Keratinocyte (primary cell): ENCODE results near the gene SLC16A4. TPM values are rescaled to one million over a fixed set of nuclear protein-coding genes. Genes with fewer than 3 reads are reported as not detected.

Experiments used
- DNase-seq: peaks from one replicate; pipeline ENCODE4 v3.0.0-alpha.2; 2011; ENCODE audit warnings: low read depth, missing footprints, low spot score
- FAIRE-seq: peaks from 2 replicates; lab custom pipeline; 2011; peaks lifted over from hg19 to GRCh38; lab: Jason Lieb, UNC
- H2AFZ ChIP-seq: 2 replicates; pipeline ENCODE4 v1.6.0; 2012; ENCODE audit warnings: low read length, control low read depth, inconsistent platforms; ENCODE audit not compliant: control insufficient read depth
- H3K27ac ChIP-seq: 2 replicates; pipeline ENCODE4 v1.5.1; 2011; ENCODE audit warnings: low read length; ENCODE audit not compliant: control insufficient read depth, insufficient read depth
- H3K27me3 ChIP-seq: 3 replicates; pipeline ENCODE4 v1.6.0; 2011; ENCODE audit warnings: low read length; ENCODE audit not compliant: control insufficient read depth, insufficient read depth; ENCODE audit errors: extremely low read depth
- H3K36me3 ChIP-seq, 2 experiments: 2 replicates in 1 of 2; 3 replicates in 1 of 2; pipeline ENCODE4 v1.5.1; 2011; ENCODE audit warnings: low read length in 2 of 2, mild to moderate bottlenecking in 1 of 2; ENCODE audit not compliant: control insufficient read depth in 2 of 2, insufficient read depth in 2 of 2; ENCODE audit errors: extremely low read depth in 1 of 2
- H3K4me1 ChIP-seq: 3 replicates; pipeline ENCODE4 v1.5.1; 2011; ENCODE audit warnings: low read length; ENCODE audit not compliant: control insufficient read depth, insufficient read depth; ENCODE audit errors: extremely low read depth
- H3K4me2 ChIP-seq: 3 replicates; pipeline ENCODE4 v1.6.0; 2011; ENCODE audit warnings: low read depth, low read length; ENCODE audit not compliant: control insufficient read depth, insufficient read depth; ENCODE audit errors: extremely low read depth
- H3K4me3 ChIP-seq, 3 experiments: fragments of 200-600 bp in 1 of 3; sonication (generic) in 1 of 3; 2 replicates in 2 of 3; 3 replicates in 1 of 3; pipeline ENCODE4 v1.5.1; 2011 to 2016; ENCODE audit warnings: low read length in 3 of 3, mild to moderate bottlenecking in 3 of 3, control low read depth in 2 of 3, inconsistent platforms in 1 of 3, low read depth in 1 of 3, mixed read lengths in 1 of 3, mixed run types in 1 of 3, moderate library complexity in 1 of 3; ENCODE audit not compliant: control insufficient read depth in 2 of 3, insufficient read depth in 2 of 3; ENCODE audit errors: extremely low read depth in 1 of 3
- H3K79me2 ChIP-seq: 2 replicates; pipeline ENCODE4 v1.6.0; 2012; ENCODE audit warnings: low read length; ENCODE audit not compliant: control insufficient read depth, insufficient read depth
- H3K9ac ChIP-seq: 3 replicates; pipeline ENCODE4 v1.6.0; 2011; ENCODE audit warnings: low read length; ENCODE audit not compliant: control insufficient read depth, insufficient read depth; ENCODE audit errors: extremely low read depth
- H3K9me1 ChIP-seq: 3 replicates; pipeline ENCODE4 v1.6.0; 2011; ENCODE audit warnings: low read length; ENCODE audit not compliant: control insufficient read depth, insufficient read depth; ENCODE audit errors: extremely low read depth
- H3K9me3 ChIP-seq: 2 replicates; pipeline ENCODE4 v1.5.1; 2012; ENCODE audit warnings: low read depth, low read length; ENCODE audit not compliant: control insufficient read depth
- H4K20me1 ChIP-seq: 3 replicates; pipeline ENCODE4 v1.6.0; 2011; ENCODE audit warnings: low read length; ENCODE audit not compliant: control insufficient read depth, insufficient read depth; ENCODE audit errors: extremely low read depth
- CTCF ChIP-seq, 3 experiments: IDR thresholded peaks in 1 of 3; conservative IDR thresholded peaks in 1 of 3; optimal IDR thresholded peaks in 1 of 3; 2 replicates in 2 of 3; 3 replicates in 1 of 3; pipeline versions ENCODE3 to v1.5.1; 2011; ENCODE audit warnings: low read length in 3 of 3, mild to moderate bottlenecking in 3 of 3, moderate library complexity in 2 of 3, control low read depth in 1 of 3, inconsistent platforms in 1 of 3; ENCODE audit not compliant: insufficient read depth in 2 of 3; ENCODE audit errors: extremely low read depth in 1 of 3
- EZH2 ChIP-seq: IDR thresholded peaks from one replicate; pipeline ENCODE4 v1.6.1; 2012; ENCODE audit warnings: inconsistent platforms, mild to moderate bottlenecking, low read length, moderate library complexity
- dilution Hi-C: fragments of 300-500 bp; cut with MboI; formaldehyde crosslinking; loops from one replicate; pipeline ENCODE4 v1.7.0; 2020; ENCODE audit warnings: low sequenced_read_pairs; ENCODE audit not compliant: extremely low pct_ligation_motif_present
- polyA plus RNA-seq, 5 experiments: library from polyadenylated mRNA; depleted of rRNA in 3 of 5; stranded (reverse) in 3 of 5; stranded (forward) in 1 of 5; unstranded in 1 of 5; fragments of >200 nt; gene quantifications; 1 replicate in 1 of 5; 2 replicates in 3 of 5; 3 replicates in 1 of 5; pipeline versions ENCODE4 v1.2.1 to v1.2.3, GENCODE V29; 2011 to 2012; ENCODE audit warnings: missing spikeins in 2 of 5, low read depth in 1 of 5, low replicate concordance in 1 of 5

Gene SLC16A4
- polyA plus RNA-seq, 1 donor (not counting 4 experiments of a cell fraction or from before 2014, with no cell fraction given) = 0.92 TPM

- DNase-seq (no peak), FAIRE-seq (no peak)
- Histone ChIP-seq H3K36me3 (peaks cover 0 to 12% of the 10 kb centered on the region in 2 experiments), H3K27me3 (no peaks in the 10 kb centered on the region), H4K20me1 (no peaks in the 10 kb centered on the region), H3K9me1 (no peaks in the 10 kb centered on the region), H2AFZ (no peak overlapping the region), H3K9me3 (no peaks in the 10 kb centered on the region), H3K9ac (no peak overlapping the region), H3K4me1 (peaks cover 18% of the 10 kb centered on the region), H3K4me3 (no peak overlapping the region), H3K79me2 (no peaks in the 10 kb centered on the region), H3K4me2 (no peak overlapping the region), H3K27ac (peak overlapping the region; percentile 30)
- no peak for TF ChIP-seq EZH2
- no peak for TF ChIP-seq CTCF (optimal IDR thresholded peaks at IDR 0.05 in 1 of 3, IDR thresholded peaks at IDR 0.05 in 1 of 3, conservative IDR thresholded peaks at IDR 0.05 in 1 of 3; ENCODE audit: extremely low read depth in 1 of 3, insufficient read depth in 2 of 3, low read length in 3 of 3)
- dilution Hi-C loops = no loop called here
These were observed 2.5 kb upstream of the SLC16A4 start for GRCh38 chr1:110393286-110393685.

GRCh38 chr1:110390096-110390495 is 730 bp downstream of the SLC16A4 start:
- Histone ChIP-seq H3K4me2 (no peak overlapping the region), H3K9me3 (no peaks in the 10 kb centered on the region), H3K4me1 (peaks cover 18% of the 10 kb centered on the region), H3K4me3 (no peak overlapping the region), H3K9me1 (no peaks in the 10 kb centered on the region), H3K27ac (no peak overlapping the region), H3K36me3 (peaks cover 0 to 3% of the 10 kb centered on the region in 2 experiments), H3K79me2 (no peaks in the 10 kb centered on the region), H3K27me3 (no peaks in the 10 kb centered on the region), H2AFZ (no peak overlapping the region), H3K9ac (no peak overlapping the region), H4K20me1 (no peaks in the 10 kb centered on the region)
- FAIRE-seq = no peak
- dilution Hi-C loops = no loop called here
- no peak for DNase-seq
- TF ChIP-seq EZH2 (no peak), CTCF (optimal IDR thresholded peaks at IDR 0.05 in 1 of 3, IDR thresholded peaks at IDR 0.05 in 1 of 3, conservative IDR thresholded peaks at IDR 0.05 in 1 of 3; ENCODE audit: extremely low read depth in 1 of 3, insufficient read depth in 2 of 3, low read length in 3 of 3) (no peak)
